A549 (cell line): ENCODE measurements around the gene DGCR2. TPM values are rescaled to one million over a fixed set of nuclear protein-coding genes. Genes with fewer than 3 reads are reported as not detected.

Experiments used
- ATAC-seq, 2 experiments: fragments of 200-7000 bp in 1 of 2; fragments of >200 bp in 1 of 2; cut with Nextera tagmentation in 1 of 2; cut with Tn5 transposase in 1 of 2; 3 replicates each; pipeline versions ENCODE4 v1.8.0 to v1.9.1; 2018 to 2020; ENCODE audit warnings: mild to moderate bottlenecking in 1 of 2, moderate library complexity in 1 of 2
- CTCF ChIA-PET: fragments of 300-600 bp; sonication (Branson Sonifier 250); formaldehyde crosslinking; extraction: SDS; loops from one replicate; lab custom pipeline; 2021; ENCODE audit warnings: antibody characterized with exemption, inconsistent platforms; lab: Yijun Ruan, JAX
- POLR2A ChIA-PET: fragments of 350-600 bp; formaldehyde crosslinking; extraction: SDS; loops from one replicate; lab custom pipeline; 2021; ENCODE audit warnings: antibody characterized with exemption, inconsistent platforms; lab: Yijun Ruan, JAX
- DNase-seq, 2 experiments: peaks; one replicate each; pipeline versions ENCODE4 v3.0.0 to v3.0.0-alpha.2; 2011 to 2016; ENCODE audit warnings: low read depth in 1 of 2, low spot score in 1 of 2
- FAIRE-seq: peaks from 2 replicates; lab custom pipeline; 2011; peaks lifted over from hg19 to GRCh38; lab: Jason Lieb, UNC
- H3K27ac ChIP-seq, 2 experiments: fragments of >200 bp; sonication (Bioruptor Twin); formaldehyde crosslinking; 3 replicates each; pipeline ENCODE4 v1.5.1; 2016 to 2017
- H3K4me1 ChIP-seq: fragments of >200 bp; sonication (Bioruptor Twin); formaldehyde crosslinking; 3 replicates; pipeline ENCODE4 v1.6.1; 2016
- H3K4me2 ChIP-seq: fragments of >200 bp; sonication (Bioruptor Twin); formaldehyde crosslinking; 3 replicates; pipeline ENCODE4 v1.6.1; 2016
- H3K4me3 ChIP-seq: fragments of >200 bp; sonication (Bioruptor Twin); formaldehyde crosslinking; 3 replicates; pipeline ENCODE4 v1.5.1; 2016
- H3K9me3 ChIP-seq: fragments of >200 bp; sonication (Bioruptor Twin); formaldehyde crosslinking; 3 replicates; pipeline ENCODE4 v1.6.1; 2016
- BHLHE40 ChIP-seq: IDR thresholded peaks from 2 replicates; pipeline ENCODE4 v1.6.1; 2012; ENCODE audit warnings: low read depth, low read length, inconsistent platforms
- CBX8 ChIP-seq: fragments of 200-600 bp; sonication (generic); IDR thresholded peaks from 2 replicates; pipeline ENCODE4 v1.6.1; 2016
- CEBPB ChIP-seq, 2 experiments: fragments of >200 bp in 1 of 2; sonication (Bioruptor Twin) in 1 of 2; formaldehyde crosslinking in 1 of 2; IDR thresholded peaks; 2 replicates each; pipeline ENCODE4 v1.6.1; 2012 to 2016
- CHD2 ChIP-seq: fragments of 150-350 bp; IDR thresholded peaks from 2 replicates; pipeline ENCODE4 v1.6.1; 2014; ENCODE audit warnings: low read length; ENCODE audit not compliant: partially characterized antibody
- HDAC2 ChIP-seq: fragments of 200-600 bp; sonication (generic); IDR thresholded peaks from 2 replicates; pipeline ENCODE4 v1.6.1; 2016
- JUN ChIP-seq, 2 experiments: fragments of >200 bp; sonication (Bioruptor Twin); formaldehyde crosslinking; IDR thresholded peaks; 2 replicates in 1 of 2; 3 replicates in 1 of 2; pipeline ENCODE4 v1.6.1; 2016 to 2017
- KDM5A ChIP-seq: fragments of 200-600 bp; sonication (generic); IDR thresholded peaks from 2 replicates; pipeline ENCODE4 v1.6.1; 2016; ENCODE audit warnings: antibody characterized with exemption, mild to moderate bottlenecking
- MYC ChIP-seq: IDR thresholded peaks from 2 replicates; pipeline ENCODE4 v1.6.1; 2012; ENCODE audit warnings: mild to moderate bottlenecking, inconsistent platforms, low read length, improper control_type of control experiment, borderline replicate concordance
- NR3C1 ChIP-seq: fragments of >200 bp; sonication (Bioruptor Twin); formaldehyde crosslinking; IDR thresholded peaks from 3 replicates; pipeline ENCODE4 v1.6.1; 2017
- PHF8 ChIP-seq: fragments of 200-600 bp; sonication (generic); IDR thresholded peaks from 2 replicates; pipeline ENCODE4 v1.6.1; 2016; ENCODE audit warnings: low read depth, mild to moderate bottlenecking, antibody characterized with exemption, moderate library complexity, borderline replicate concordance
- RCOR1 ChIP-seq: fragments of 150-350 bp; IDR thresholded peaks from 2 replicates; pipeline ENCODE4 v1.6.1; 2014; ENCODE audit warnings: antibody characterized with exemption, low read length, low read depth
- TFCP2L1 ChIP-seq: fragments of 250-450 bp; sonication (Bioruptor Pico); IDR thresholded peaks from 2 replicates; pipeline ENCODE4 v1.5.0; 2021; ENCODE audit warnings: mild to moderate bottlenecking
- USF2 ChIP-seq: fragments of 450-650 bp; IDR thresholded peaks from 2 replicates; pipeline ENCODE4 v1.6.1; 2014; ENCODE audit warnings: antibody characterized with exemption
- ZC3H11A ChIP-seq: fragments of 450-650 bp; IDR thresholded peaks from 2 replicates; pipeline ENCODE4 v1.6.1; 2014; ENCODE audit warnings: antibody characterized with exemption, mild to moderate bottlenecking
- WGBS: methylation state at CpG from one replicate; pipeline ENCODE4 v1.1.6; 2017; ENCODE audit errors: missing lambda C conversion rate; 5-methylcytosine and 5-hydroxymethylcytosine counted together
- polyA plus RNA-seq, 4 experiments: library from polyadenylated mRNA; depleted of rRNA in 3 of 4; stranded (reverse); fragments of >200 nt; fragmentation: RNase III in 1 of 4; extraction: RNeasy Plus Mini Kit Qiagen cat#74134 plus additional on column Dnase treatment in 1 of 4; gene quantifications; 2 replicates in 3 of 4; 3 replicates in 1 of 4; pipeline ENCODE4 v1.2.3, GENCODE V29; 2011 to 2017
- TF ChIP-seq, protein P1 (sequence below): IDR thresholded peaks from 2 replicates; pipeline ENCODE4 v1.6.1; 2012

The DGCR2 gene
- polyA plus RNA-seq, 2 of the 4 experiments (the other 2 are of a cell fraction) = 10.6 to 17.9 TPM

DNA sequence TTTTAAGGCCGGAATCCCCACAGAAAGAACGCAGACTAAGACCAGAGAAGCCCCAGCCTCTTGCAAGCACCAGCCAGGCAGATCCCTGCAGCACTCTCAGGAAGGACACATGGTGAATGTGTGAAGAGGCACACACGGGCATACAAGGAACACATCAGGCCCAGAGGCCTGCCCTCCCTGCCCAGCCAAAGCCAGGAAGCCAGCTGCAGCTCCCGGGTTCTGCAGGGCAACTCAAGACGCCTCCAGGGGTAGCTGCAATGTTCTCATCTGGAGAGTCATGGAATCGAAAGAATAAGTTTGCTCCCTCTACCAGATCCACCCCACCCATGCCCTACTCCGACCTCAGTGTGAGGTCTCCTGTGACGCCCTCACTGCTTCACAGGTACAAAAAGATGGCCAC is 2.3 kb downstream of the DGCR2 start:
- Histone ChIP-seq H3K27ac (0 out of 6 replicates have a peak overlapping the region, but pooled peaks of 1 of the 2 experiments have one; percentile 96), H3K4me2 (peak overlapping the region; percentile 97; the same call in 1 of the 3 replicates), H3K4me1 (peaks cover 15% of the 10 kb centered on the region; the same call in 2 of the 3 replicates), H3K4me3 (no peak overlapping the region), H3K9me3 (no peaks in the 10 kb centered on the region)
- CTCF ChIA-PET = interaction anchor here (1.2 kb wide), 1 partner anchor 9 kb away, joined by 4 read pairs; no protein-coding TSS in a partner anchor
- 87% methylated on average over 6 of the region's 8 CpGs for WGBS
- POLR2A ChIA-PET = no interaction called here
- DNase-seq = no peak
- no peak for TF ChIP-seq CHD2
- no peak for TF ChIP-seq ZC3H11A
- no peak for TF ChIP-seq MYC
- no peak for ATAC-seq
- FAIRE-seq = no peak

DNA sequence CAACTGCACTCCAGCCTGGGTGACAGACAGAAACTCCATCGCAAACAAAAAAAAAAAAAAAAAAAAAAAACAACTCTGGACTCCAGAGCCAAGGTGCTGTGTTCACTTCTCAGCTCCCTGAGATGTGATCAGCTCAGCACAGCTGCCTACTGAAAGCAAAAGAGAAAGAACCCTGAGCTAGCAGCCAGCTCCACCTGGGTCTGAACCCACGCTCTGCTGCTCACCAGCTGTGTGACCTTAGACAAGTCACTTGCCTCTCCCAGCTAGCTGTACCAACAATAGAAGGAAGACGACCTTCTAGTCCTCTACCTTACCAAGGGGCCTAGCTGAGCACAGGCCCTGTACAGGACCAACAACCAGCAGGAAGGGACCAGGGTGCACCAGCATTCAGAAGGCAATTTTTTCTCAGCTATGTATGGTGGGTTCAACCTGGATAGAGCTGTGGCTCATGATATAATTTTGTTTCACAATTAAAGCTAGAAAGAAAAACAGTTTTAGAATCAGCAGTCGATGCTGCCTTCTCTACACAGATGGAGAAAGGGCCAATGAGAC is 3.8 kb downstream of the DGCR2 start:
- TF ChIP-seq HDAC2 (no peak), CEBPB (IDR thresholded peaks at IDR 0.05) (no peak), USF2 (no peak), KDM5A (no peak), JUN (IDR thresholded peaks at IDR 0.05) (no peak), CBX8 (no peak), NR3C1 (no peak), PHF8 (no peak)
- FAIRE-seq (no peak), ATAC-seq (no peak), DNase-seq (no peak)
- peaks cover 15% of the 10 kb centered on the region; the same call in 2 of the 3 replicates for H3K4me1 ChIP-seq
- POLR2A ChIA-PET = no interaction called here
- H3K4me2 ChIP-seq = no peak overlapping the region
- 92% methylated on average over 4 of the region's 4 CpGs for WGBS
- H3K9me3 ChIP-seq = no peaks in the 10 kb centered on the region
- H3K27ac ChIP-seq = no peak overlapping the region
- CTCF ChIA-PET = interaction anchor here (1.2 to 1.7 kb wide), 2 partner anchors 8 to 26 kb away, joined by 4 read pairs; partner anchors contain the start of gene ESS2
- no peak overlapping the region for H3K4me3 ChIP-seq

- POLR2A ChIA-PET = no interaction called here
- FAIRE-seq = no peak
Observed at GRCh38 chr22:19117111-19117512, 5.1 kb downstream of the DGCR2 start.

DNA sequence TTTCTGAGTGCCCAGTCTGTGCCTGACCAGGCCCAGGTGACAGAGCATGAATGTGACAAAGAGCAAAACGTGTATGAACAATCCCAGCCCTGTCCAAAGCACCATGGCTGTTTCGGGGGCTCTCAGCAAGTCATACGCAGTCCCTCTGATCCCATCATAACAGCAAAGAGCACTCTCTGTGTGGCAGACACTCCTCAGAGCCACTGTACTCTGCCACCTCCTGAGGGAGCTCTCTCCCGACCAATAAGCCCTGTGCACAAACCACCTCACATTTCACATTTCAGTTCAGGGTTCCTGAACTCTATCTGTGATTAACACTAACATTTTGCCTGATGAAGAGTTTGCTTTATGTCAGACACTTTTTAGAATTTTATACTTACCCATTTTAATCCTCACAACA is 6.6 kb downstream of the DGCR2 start:
- Histone ChIP-seq H3K4me2 (no peak overlapping the region), H3K4me1 (peaks cover 7% of the 10 kb centered on the region; the same call in 2 of the 3 replicates), H3K27ac (no peak overlapping the region), H3K4me3 (no peak overlapping the region), H3K9me3 (no peaks in the 10 kb centered on the region)
- no peak for TF ChIP-seq RCOR1
- no peak for TF ChIP-seq BHLHE40
- no peak for TF ChIP-seq TFCP2L1 (CRISPR knock-in tag)
- no peak for FAIRE-seq
- DNase-seq = no peak
- ATAC-seq = peak; percentile 43 to 59; a peak in 2 of 6 replicates
- WGBS = 51% methylated on average over 4 of the region's 4 CpGs
- ChIA-PET POLR2A (no interaction called here), CTCF (interaction anchor here (0.6 to 2.5 kb wide), 2 partner anchors 9 to 269 kb away, joined by 3 to 11 read pairs; no protein-coding TSS in a partner anchor)

More at GRCh38 chr22:19117111-19117512, 5.1 kb downstream of the DGCR2 start:
- ATAC-seq = no peak
- CTCF ChIA-PET = interaction anchor here (1.0 to 2.5 kb wide), 3 partner anchors 11 to 62 kb away, joined by 3 to 11 read pairs (median 3); partner anchors contain the start of gene SLC25A1
- no peaks in the 10 kb centered on the region for H3K9me3 ChIP-seq
- 91% methylated on average over 9 of the region's 9 CpGs for WGBS
- H3K4me2 ChIP-seq = no peak overlapping the region
- H3K27ac ChIP-seq = no peak overlapping the region
- no peak overlapping the region for H3K4me3 ChIP-seq
- TF ChIP-seq BHLHE40 = no peak
- TF ChIP-seq CHD2 = no peak
- TF ChIP-seq, protein P1, sequence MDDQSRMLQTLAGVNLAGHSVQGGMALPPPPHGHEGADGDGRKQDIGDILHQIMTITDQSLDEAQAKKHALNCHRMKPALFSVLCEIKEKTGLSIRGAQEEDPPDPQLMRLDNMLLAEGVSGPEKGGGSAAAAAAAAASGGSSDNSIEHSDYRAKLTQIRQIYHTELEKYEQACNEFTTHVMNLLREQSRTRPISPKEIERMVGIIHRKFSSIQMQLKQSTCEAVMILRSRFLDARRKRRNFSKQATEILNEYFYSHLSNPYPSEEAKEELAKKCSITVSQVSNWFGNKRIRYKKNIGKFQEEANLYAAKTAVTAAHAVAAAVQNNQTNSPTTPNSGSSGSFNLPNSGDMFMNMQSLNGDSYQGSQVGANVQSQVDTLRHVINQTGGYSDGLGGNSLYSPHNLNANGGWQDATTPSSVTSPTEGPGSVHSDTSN = no peak
- TF ChIP-seq, all 56 proteins: peak for 0
- H3K4me1 ChIP-seq = peaks cover 12% of the 10 kb centered on the region; the same call in 2 of the 3 replicates
- no peak for DNase-seq
